K562 (cell line): ENCODE results near the gene TTLL8. TPM values are rescaled to one million over a fixed set of nuclear protein-coding genes. Genes with fewer than 3 reads are reported as not detected.
"Not testable (repeated sequence)": the region's sequence is repeated elsewhere in the genome, so short reads cannot be mapped to it uniquely, and the experiment has no call there.

ENCODE experiments used
- ATAC-seq: fragments of 200-7000 bp; cut with Tn5 transposase; 3 replicates; pipeline ENCODE4 v1.9.1; 2020; ENCODE audit warnings: moderate library complexity
- BruUV-seq: library from RNA; stranded (reverse); fragments of 400-500 nt; replicated peaks from 2 replicates; lab custom pipeline; 2021; lab: Mats Ljungman, UMichigan
- CTCF ChIA-PET: fragments of 300-600 bp; formaldehyde crosslinking; extraction: SDS; loops from one replicate; lab custom pipeline; 2021; ENCODE audit warnings: low intra/inter-chr PET ratio; lab: Yijun Ruan, JAX
- POLR2A ChIA-PET: fragments of 300-600, 350-650 bp; sonication (Branson Sonifier 250); formaldehyde crosslinking; extraction: SDS; loops from one replicate; lab custom pipeline; 2021; ENCODE audit warnings: antibody characterized with exemption, inconsistent platforms; lab: Yijun Ruan, JAX
- DNase-seq, 4 experiments: peaks; one replicate each; pipeline versions ENCODE4 v3.0.0 to v3.0.0-alpha.2; 2011 to 2018; ENCODE audit warnings: low spot score in 3 of 4, mixed read lengths in 3 of 4; ENCODE audit errors: extremely low read depth in 1 of 4
- FAIRE-seq: peaks from 2 replicates; lab custom pipeline; 2011; peaks lifted over from hg19 to GRCh38; lab: Jason Lieb, UNC
- H2AFZ ChIP-seq: 2 replicates; pipeline ENCODE4 v1.6.0; 2011; ENCODE audit warnings: low read depth, low read length, control low read depth, inconsistent platforms
- H3K27ac ChIP-seq: fragments of 200-600 bp; 3 replicates; pipeline ENCODE4 v1.8.0; 2011; ENCODE audit warnings: low read depth, mild to moderate bottlenecking, control low read depth, inconsistent platforms, low read length, moderate library complexity, mixed read lengths; ENCODE audit errors: extremely low read depth
- H3K27me3 ChIP-seq, 2 experiments: fragments of 300-600 bp in 1 of 2; 2 replicates in 1 of 2; 3 replicates in 1 of 2; pipeline versions ENCODE4 v1.6.0 to v1.8.0; 2011; ENCODE audit warnings: inconsistent platforms in 2 of 2, low read length in 2 of 2, mild to moderate bottlenecking in 1 of 2, mixed read lengths in 1 of 2, moderate library complexity in 1 of 2; ENCODE audit not compliant: control insufficient read depth in 2 of 2, insufficient read depth in 2 of 2
- H3K36me3 ChIP-seq: fragments of 300-600 bp; 3 replicates; pipeline ENCODE4 v1.8.0; 2011; ENCODE audit warnings: mild to moderate bottlenecking, low read length, inconsistent platforms; ENCODE audit not compliant: control insufficient read depth, insufficient read depth
- H3K4me1 ChIP-seq, 2 experiments: fragments of 200-600 bp in 1 of 2; replicated peaks in 1 of 2; 2 replicates in 1 of 2; 3 replicates in 1 of 2; pipeline versions ENCODE4 v1.5.1 to v1.8.0; 2011; ENCODE audit warnings: inconsistent platforms in 2 of 2, low read length in 2 of 2, mild to moderate bottlenecking in 1 of 2, mixed read lengths in 1 of 2, moderate library complexity in 1 of 2; ENCODE audit not compliant: control insufficient read depth in 2 of 2, insufficient read depth in 2 of 2
- H3K4me2 ChIP-seq: 2 replicates; pipeline ENCODE4 v1.6.1; 2011; ENCODE audit warnings: low read length, control low read depth, inconsistent platforms, mixed read lengths; ENCODE audit not compliant: insufficient read depth
- H3K4me3 ChIP-seq: fragments of 200-600 bp; sonication (generic), shearing (Covaris generic); 2 replicates; pipeline ENCODE4 v1.5.1; 2016; ENCODE audit warnings: control low read depth, inconsistent platforms
- H3K79me2 ChIP-seq: fragments of 200-600 bp; 3 replicates; pipeline ENCODE4 v1.8.0; 2011; ENCODE audit warnings: low read length, inconsistent platforms; ENCODE audit not compliant: control insufficient read depth, insufficient read depth
- H3K9ac ChIP-seq, 2 experiments: 2 replicates each; pipeline versions ENCODE4 v1.6.0 to v1.6.1; 2011; ENCODE audit warnings: low read depth in 2 of 2, low read length in 2 of 2, control low read depth in 1 of 2, inconsistent platforms in 1 of 2, mild to moderate bottlenecking in 1 of 2, mixed read lengths in 1 of 2; ENCODE audit not compliant: insufficient read depth in 1 of 2
- H3K9me1 ChIP-seq: one replicate; pipeline ENCODE4 v1.6.0; 2011; ENCODE audit warnings: inconsistent platforms, mild to moderate bottlenecking, low read length, moderate library complexity; ENCODE audit not compliant: control insufficient read depth, insufficient read depth
- H3K9me3 ChIP-seq: replicated peaks from 2 replicates; pipeline ENCODE4 v1.5.1; 2011; ENCODE audit warnings: low read depth, low read length, inconsistent platforms; ENCODE audit not compliant: control insufficient read depth, insufficient read depth
- H4K20me1 ChIP-seq: replicated peaks from 2 replicates; pipeline ENCODE4 v1.6.1; 2011; ENCODE audit warnings: low read length, inconsistent platforms, mixed read lengths; ENCODE audit not compliant: control insufficient read depth, insufficient read depth
- ETS2 ChIP-seq: IDR thresholded peaks from 2 replicates; pipeline ENCODE4 v1.6.1; 2016; ENCODE audit warnings: borderline replicate concordance, missing genetic modification characterization, mild to moderate bottlenecking, moderate library complexity, missing compliant biosample characterization; ENCODE audit not compliant: poor library complexity, severe bottlenecking
- TRIM28 ChIP-seq: fragments of 450-650 bp; IDR thresholded peaks from 2 replicates; pipeline ENCODE4 v1.6.1; 2017
- WGBS: fragments of 100-300 bp; shearing (Covaris generic); methylation state at CpG from one replicate; pipeline ENCODE4 v1.1.6; 2016; ENCODE audit warnings: low coverage, mixed read lengths; ENCODE audit not compliant: insufficient coverage; ENCODE audit errors: missing lambda C conversion rate; 5-methylcytosine and 5-hydroxymethylcytosine counted together
- in situ Hi-C: fragments of 300-500 bp; cut with MboI; formaldehyde crosslinking; loops from 4 replicates; pipeline ENCODE4 v1.15.0; 2018; ENCODE audit warnings: inconsistent platforms, mixed read lengths
- intact Hi-C: fragments of 100-400 bp; cut with micrococcal nuclease; formaldehyde crosslinking; loops from 2 replicates; pipeline ENCODE4 v1.14.2; 2022
- polyA plus RNA-seq, 8 experiments: library from polyadenylated mRNA; depleted of rRNA in 4 of 8; stranded (reverse) in 5 of 8; unstranded in 3 of 8; fragments of >200 nt; fragmentation: Nextera tagmentation in 2 of 8; fragmentation: Illumina TruSeq in 1 of 8; extraction: Ambion mirVana in 2 of 8; extraction: Trizol in 1 of 8; gene quantifications; 2 replicates each; pipeline versions ENCODE4 v1.2.1 to v1.2.3, GENCODE V29; 2011 to 2014; ENCODE audit warnings: inconsistent platforms in 1 of 8, missing spikeins in 1 of 8
- total RNA-seq, 7 experiments: library from RNA; depleted of rRNA in 6 of 7; stranded (reverse); fragments of >200 nt in 6 of 7; fragmentation: Illumina TruSeq in 2 of 7; extraction: Trizol in 2 of 7; gene quantifications; 2 replicates each; pipeline versions ENCODE4 v1.2.1 to v1.2.3, GENCODE V29; 2011 to 2021; ENCODE audit warnings: low replicate concordance in 1 of 7

TTLL8 gene
- total and polyA plus RNA-seq, 9 of the 15 experiments (the other 6 are each of a cell fraction or from before 2014, with no cell fraction given) = not detected

DNA sequence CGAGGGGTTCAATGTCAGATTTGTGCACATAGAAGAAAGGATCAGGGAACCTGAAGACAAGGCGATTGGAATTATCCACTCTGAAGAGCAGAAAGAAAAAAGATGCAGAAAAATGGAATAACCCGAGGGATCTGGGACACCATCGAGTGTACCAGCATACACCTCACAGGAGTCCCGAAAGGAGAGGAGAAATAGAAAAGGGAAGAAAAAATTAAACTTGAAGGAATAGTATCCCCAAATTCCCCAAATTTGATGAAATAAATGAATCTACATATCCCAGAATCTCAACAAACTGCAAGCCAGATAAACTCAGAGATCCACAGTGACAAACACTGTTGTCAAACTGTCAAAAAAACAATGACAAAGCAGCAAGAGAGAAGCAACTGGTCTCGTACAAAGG, 66.9 kb downstream of the TTLL8 start:
- CTCF ChIA-PET = interaction anchor here (0.7 kb wide), 1 partner anchor 12 kb away, joined by 3 read pairs; no protein-coding TSS in a partner anchor
- H3K4me2 ChIP-seq = no peak overlapping the region
- peaks cover 3% of the 10 kb centered on the region; the same call in 1 of the 2 replicates for H3K9me3 ChIP-seq
- no TSS peak for BruUV-seq
- no peaks in the 10 kb centered on the region for H3K27me3 ChIP-seq
- no peak for DNase-seq
- no peak overlapping the region for H3K9ac ChIP-seq
- intact Hi-C loops = no loop called here
- H3K4me1 ChIP-seq = peaks cover 0 to 30% of the 10 kb centered on the region in 2 experiments; a peak in 3 of 5 replicates
- no peak for FAIRE-seq
- no peak for ATAC-seq
- no peaks in the 10 kb centered on the region for H3K9me1 ChIP-seq
- H3K27ac ChIP-seq = no peak overlapping the region
- H4K20me1 ChIP-seq = no peaks in the 10 kb centered on the region
- no peaks in the 10 kb centered on the region for H3K79me2 ChIP-seq
- TF ChIP-seq ETS2 (tag) (no peak), TRIM28 (peak; percentile 52; the same call in 1 of the 2 replicates)
- TF ChIP-seq, all 486 proteins: peak for 1
- H3K4me3 ChIP-seq = no peak overlapping the region
- H2AFZ ChIP-seq = no peak overlapping the region
- POLR2A ChIA-PET = no interaction called here
- in situ Hi-C loops = loop anchor here (5.0 kb wide), 1 partner anchor 59 kb away; no protein-coding TSS in a partner anchor
- WGBS = 14% methylated on average over 6 of the region's 6 CpGs
- no peaks in the 10 kb centered on the region for H3K36me3 ChIP-seq

DNA sequence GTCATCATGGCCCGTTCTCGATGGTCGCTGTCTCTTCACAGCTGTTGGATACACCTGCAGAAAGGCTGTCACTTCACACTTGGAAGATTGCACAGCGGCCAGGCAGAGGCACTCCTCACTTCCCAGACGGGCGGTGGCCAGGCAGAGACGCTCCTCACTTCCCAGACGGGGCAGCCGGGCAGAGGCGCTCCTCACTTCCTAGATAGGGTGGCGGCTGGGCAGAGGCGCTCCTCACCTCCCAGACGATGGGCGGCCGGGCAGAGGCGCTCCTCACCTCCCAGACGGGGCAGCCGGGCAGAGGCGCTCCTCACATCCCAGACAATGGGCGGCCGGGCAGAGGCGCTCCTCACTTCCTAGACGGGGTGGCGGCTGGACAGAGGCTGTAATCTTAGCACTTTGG, 68.3 kb downstream of the TTLL8 start:
- H3K9me1 ChIP-seq, ATAC-seq, BruUV-seq, H3K4me3 ChIP-seq, H3K4me2 ChIP-seq, H3K27me3 ChIP-seq, H4K20me1 ChIP-seq, DNase-seq, H3K27ac ChIP-seq, H3K9ac ChIP-seq, H3K79me2 ChIP-seq, CTCF ChIA-PET, H3K9me3 ChIP-seq, H2AFZ ChIP-seq, intact Hi-C loops, POLR2A ChIA-PET, H3K36me3 ChIP-seq, FAIRE-seq: not testable (repeated sequence)
- in situ Hi-C loops = loop anchor here (5.0 kb wide), 1 partner anchor 58 kb away; no protein-coding TSS in a partner anchor
- no CpG with 5 or more reads among the region's 24 CpGs for WGBS
- H3K4me1 ChIP-seq = peaks cover 0 to 17% of the 10 kb centered on the region in 2 experiments; a peak in 3 of 5 replicates
